Measurements from ENCODE around the gene ZNF512. TPM values are rescaled to one million over a fixed set of nuclear protein-coding genes. Genes with fewer than 3 reads are reported as not detected.
A peak's percentile ranks its signal among the peaks of the same experiment; 100 is the strongest.

Gene ZNF512
- total RNA-seq, 1 donor from 2014 or later: 55.9 TPM

GRCh38 chr2:27573452-27573851 is 9.4 kb upstream of the ZNF512 start:
- no peak for TF ChIP-seq CTCF (IDR thresholded peaks at IDR 0.05; ENCODE audit: insufficient read depth, low read length, poor library complexity, severe bottlenecking)
- no peaks in the 10 kb centered on the region for H3K36me3 ChIP-seq (ENCODE audit: control insufficient read depth, insufficient read depth, low read length)
- DNase-seq (ENCODE audit: low read depth): no peak

GRCh38 chr2:27581417-27582128 is 1.3 kb upstream of the ZNF512 start:
- H3K4me3 ChIP-seq (ENCODE audit: low read depth, low read length): no peak overlapping the region
- no peaks in the 10 kb centered on the region for H3K36me3 ChIP-seq (ENCODE audit: control insufficient read depth, insufficient read depth, low read length)
- TF ChIP-seq CTCF (IDR thresholded peaks at IDR 0.05; ENCODE audit: insufficient read depth, low read length, poor library complexity, severe bottlenecking): no peak
- DNase-seq (ENCODE audit: low read depth): no peak
- H3K27me3 ChIP-seq (ENCODE audit: control insufficient read depth, insufficient read depth, low read length): no peaks in the 10 kb centered on the region

More at GRCh38 chr2:27573452-27573851, 9.4 kb upstream of the ZNF512 start:
- H3K4me3 ChIP-seq (ENCODE audit: low read depth, low read length): no peak overlapping the region
- H3K27me3 ChIP-seq (ENCODE audit: control insufficient read depth, insufficient read depth, low read length): no peaks in the 10 kb centered on the region

- H3K27me3 ChIP-seq (ENCODE audit: control insufficient read depth, insufficient read depth, low read length): no peaks in the 10 kb centered on the region
- H3K36me3 ChIP-seq (ENCODE audit: control insufficient read depth, insufficient read depth, low read length): no peaks in the 10 kb centered on the region
- H3K4me3 ChIP-seq (ENCODE audit: low read depth, low read length): peak overlapping the region; percentile 61
- no peak for TF ChIP-seq CTCF (IDR thresholded peaks at IDR 0.05; ENCODE audit: insufficient read depth, low read length, poor library complexity, severe bottlenecking)
- DNase-seq (ENCODE audit: low read depth): no peak
These were observed 630 bp upstream of the ZNF512 start for GRCh38 chr2:27582129-27582694.

- Histone ChIP-seq H3K36me3 (ENCODE audit: control insufficient read depth, insufficient read depth, low read length) (no peaks in the 10 kb centered on the region), H3K4me3 (ENCODE audit: low read depth, low read length) (peak overlapping the region; percentile 61), H3K27me3 (ENCODE audit: control insufficient read depth, insufficient read depth, low read length) (no peaks in the 10 kb centered on the region)
- no peak for TF ChIP-seq CTCF (IDR thresholded peaks at IDR 0.05; ENCODE audit: insufficient read depth, low read length, poor library complexity, severe bottlenecking)
- no peak for DNase-seq (ENCODE audit: low read depth)
These were observed 611 bp downstream of the ZNF512 start for GRCh38 chr2:27583390-27583915.

GRCh38 chr2:27584597-27584996 is 1.8 kb downstream of the ZNF512 start:
- H3K4me3 ChIP-seq (ENCODE audit: low read depth, low read length): no peak overlapping the region
- no peaks in the 10 kb centered on the region for H3K36me3 ChIP-seq (ENCODE audit: control insufficient read depth, insufficient read depth, low read length)
- DNase-seq (ENCODE audit: low read depth): no peak
- no peak for TF ChIP-seq CTCF (IDR thresholded peaks at IDR 0.05; ENCODE audit: insufficient read depth, low read length, poor library complexity, severe bottlenecking)
- H3K27me3 ChIP-seq (ENCODE audit: control insufficient read depth, insufficient read depth, low read length): no peaks in the 10 kb centered on the region

Measured in kidney epithelial cell (primary cell).